Endothelial cell of umbilical vein (primary cell): ENCODE measurements around the gene EIF2A. TPM values are rescaled to one million over a fixed set of nuclear protein-coding genes. Genes with fewer than 3 reads are reported as not detected.

Source experiments
- BruUV-seq: library from RNA; stranded (reverse); fragments of 400-500 nt; replicated peaks from 2 replicates; lab custom pipeline; 2021; lab: Mats Ljungman, UMichigan
- CTCF ChIA-PET: fragments of 300-600, 350-600 bp; sonication (Branson Sonifier 250); formaldehyde crosslinking; loops from one replicate; lab custom pipeline; 2021; ENCODE audit warnings: antibody characterized with exemption, inconsistent platforms; lab: Charles Lee
- POLR2A ChIA-PET: fragments of 300-600, 350-600 bp; sonication (Branson Sonifier 250); formaldehyde crosslinking; loops from one replicate; lab custom pipeline; 2021; ENCODE audit warnings: antibody characterized with exemption, inconsistent platforms; lab: Charles Lee
- DNase-seq: peaks from one replicate; pipeline ENCODE4 v3.0.0-alpha.2; 2011; ENCODE audit warnings: low read depth, low spot score
- FAIRE-seq: peaks from 2 replicates; lab custom pipeline; 2011; peaks lifted over from hg19 to GRCh38; lab: Jason Lieb, UNC
- H2AFZ ChIP-seq: 2 replicates; pipeline ENCODE4 v1.6.0; 2012; ENCODE audit warnings: low read depth, low read length, control low read depth, inconsistent platforms
- H3K27ac ChIP-seq: 2 replicates; pipeline ENCODE4 v1.5.1; 2011; ENCODE audit warnings: low read depth, mild to moderate bottlenecking, control low read depth, low read length, moderate library complexity; ENCODE audit not compliant: insufficient read depth
- H3K27me3 ChIP-seq, 2 experiments: 2 replicates each; pipeline versions ENCODE4 v1.6.0 to v1.6.1; 2011; ENCODE audit warnings: low read length in 2 of 2, mixed read lengths in 1 of 2; ENCODE audit not compliant: control insufficient read depth in 2 of 2, insufficient read depth in 2 of 2
- H3K36me3 ChIP-seq, 2 experiments: 2 replicates in 1 of 2; 3 replicates in 1 of 2; pipeline ENCODE4 v1.5.1; 2011; ENCODE audit warnings: low read length in 2 of 2, mild to moderate bottlenecking in 1 of 2, moderate library complexity in 1 of 2; ENCODE audit not compliant: control insufficient read depth in 2 of 2, insufficient read depth in 2 of 2; ENCODE audit errors: extremely low read depth in 1 of 2
- H3K4me1 ChIP-seq: 3 replicates; pipeline ENCODE4 v1.5.1; 2011; ENCODE audit warnings: mild to moderate bottlenecking, low read length; ENCODE audit not compliant: control insufficient read depth, insufficient read depth; ENCODE audit errors: extremely low read depth
- H3K4me2 ChIP-seq: 2 replicates; pipeline ENCODE4 v1.6.1; 2011; ENCODE audit warnings: low read length, control low read depth, mixed read lengths; ENCODE audit not compliant: insufficient read depth
- H3K4me3 ChIP-seq, 3 experiments: fragments of 200-600 bp in 1 of 3; sonication (generic), shearing (Covaris generic) in 1 of 3; replicated peaks in 1 of 3; 2 replicates each; pipeline ENCODE4 v1.5.1; 2011 to 2016; ENCODE audit warnings: control low read depth in 3 of 3, low read length in 3 of 3, mild to moderate bottlenecking in 2 of 3, inconsistent platforms in 1 of 3, low read depth in 1 of 3, moderate library complexity in 1 of 3; ENCODE audit not compliant: insufficient read depth in 1 of 3
- H3K79me2 ChIP-seq: 2 replicates; pipeline ENCODE4 v1.6.0; 2012; ENCODE audit warnings: low read length, inconsistent platforms; ENCODE audit not compliant: control insufficient read depth, insufficient read depth
- H3K9ac ChIP-seq: replicated peaks from 2 replicates; pipeline ENCODE3; 2011; ENCODE audit warnings: low read length, control low read depth; ENCODE audit not compliant: insufficient read depth; ENCODE audit errors: extremely low read depth
- H3K9me1 ChIP-seq: replicated peaks from 3 replicates; pipeline ENCODE4 v1.6.0; 2011; ENCODE audit warnings: mild to moderate bottlenecking, low read length; ENCODE audit not compliant: control insufficient read depth, insufficient read depth; ENCODE audit errors: extremely low read depth
- H3K9me3 ChIP-seq: replicated peaks from 2 replicates; pipeline ENCODE4 v1.5.1; 2012; ENCODE audit warnings: low read length, inconsistent platforms; ENCODE audit not compliant: control insufficient read depth, insufficient read depth
- H4K20me1 ChIP-seq: replicated peaks from 2 replicates; pipeline ENCODE3; 2011; ENCODE audit warnings: mild to moderate bottlenecking, low read length; ENCODE audit not compliant: control insufficient read depth, insufficient read depth; ENCODE audit errors: extremely low read depth
- EZH2 ChIP-seq: IDR thresholded peaks from 2 replicates; pipeline ENCODE4 v1.6.1; 2012; ENCODE audit warnings: borderline replicate concordance, low read depth, mild to moderate bottlenecking, moderate library complexity, low read length, inconsistent platforms; ENCODE audit not compliant: severe bottlenecking
- FOS ChIP-seq: IDR thresholded peaks from 2 replicates; pipeline ENCODE4 v1.6.1; 2011; ENCODE audit warnings: mild to moderate bottlenecking, low read length, moderate library complexity, borderline replicate concordance; ENCODE audit not compliant: insufficient read depth
- GATA2 ChIP-seq: IDR thresholded peaks from 2 replicates; pipeline ENCODE4 v1.7.0; 2011; ENCODE audit warnings: low read depth, mild to moderate bottlenecking, moderate library complexity, mixed read lengths, low read length; ENCODE audit not compliant: insufficient read length, insufficient read depth
- MAX ChIP-seq: IDR thresholded peaks from 2 replicates; pipeline ENCODE4 v1.6.1; 2011; ENCODE audit not compliant: insufficient read depth, insufficient read length
- MYC ChIP-seq: IDR thresholded peaks from one replicate; pipeline ENCODE4 v1.6.1; 2011; ENCODE audit warnings: mild to moderate bottlenecking, low read depth, low read length
- POLR2A ChIP-seq: IDR thresholded peaks from 2 replicates; pipeline ENCODE4 v1.6.1; 2012; ENCODE audit warnings: low read depth, mild to moderate bottlenecking, control low read depth, low read length
- POLR2AphosphoS5 ChIP-seq: IDR thresholded peaks from 2 replicates; pipeline ENCODE4 v1.6.1; 2012; ENCODE audit warnings: low read depth, mild to moderate bottlenecking, control low read depth, low read length, moderate library complexity; ENCODE audit not compliant: insufficient read depth
- dilution Hi-C: fragments of 300-500 bp; cut with MboI; formaldehyde crosslinking; loops from one replicate; pipeline ENCODE4 v1.15.0; 2019; ENCODE audit warnings: low sequenced_read_pairs; ENCODE audit not compliant: extremely low pct_ligation_motif_present
- intact Hi-C: fragments of 100-400 bp; cut with micrococcal nuclease; formaldehyde crosslinking; loops from one replicate; pipeline ENCODE4 v1.10.0; 2022
- polyA plus RNA-seq, 4 experiments: library from polyadenylated mRNA; depleted of rRNA in 3 of 4; stranded (reverse) in 3 of 4; unstranded in 1 of 4; fragments of >200 nt; gene quantifications; 2 replicates each; pipeline versions ENCODE4 v1.2.1 to v1.2.3, GENCODE V29; 2011 to 2012; ENCODE audit warnings: missing spikeins in 1 of 4
- total RNA-seq: library from RNA; stranded (reverse); gene quantifications from 2 replicates; pipeline ENCODE4 v1.2.3, GENCODE V29; 2021

Gene EIF2A
- total and polyA plus RNA-seq, 2 donors (not counting 3 experiments of a cell fraction or from before 2014, with no cell fraction given): 85.2 to 97.6 TPM

GRCh38 chr3:150635526-150635925 lies 88.9 kb downstream of the EIF2A start:
- H3K27ac ChIP-seq: no peak overlapping the region
- H3K4me3 ChIP-seq: no peak overlapping the region
- dilution Hi-C loops (no loop called here), intact Hi-C loops (no loop called here)
- ChIA-PET CTCF (interaction anchor here (0.9 to 1.9 kb wide), 2 partner anchors 26 to 107 kb away, joined by 3 to 4 read pairs; no protein-coding TSS in a partner anchor), POLR2A (no interaction called here)
- BruUV-seq: no TSS peak
- H3K79me2 ChIP-seq: no peaks in the 10 kb centered on the region
- no peaks in the 10 kb centered on the region for H3K9me3 ChIP-seq
- H3K27me3 ChIP-seq: no peaks in the 10 kb centered on the region
- H4K20me1 ChIP-seq: no peaks in the 10 kb centered on the region
- no peak overlapping the region for H2AFZ ChIP-seq
- DNase-seq (peak; percentile 46), FAIRE-seq (no peak)
- H3K9ac ChIP-seq: no peak overlapping the region
- no peaks in the 10 kb centered on the region for H3K4me1 ChIP-seq
- H3K9me1 ChIP-seq: no peaks in the 10 kb centered on the region
- no peaks in the 10 kb centered on the region for H3K36me3 ChIP-seq
- no peak overlapping the region for H3K4me2 ChIP-seq
- no peak for TF ChIP-seq POLR2A
- TF ChIP-seq EZH2: no peak
- TF ChIP-seq MAX: no peak
- TF ChIP-seq POLR2AphosphoS5: no peak
- TF ChIP-seq MYC: no peak
- no peak for TF ChIP-seq GATA2
- no peak for TF ChIP-seq FOS

Other genes starting within 250 kb of the EIF2A start
- 43.9 and 50.9 TPM in 2 replicates for gene TSC22D2, start 138.5 kb upstream of the EIF2A start, total RNA-seq
- 5.9 and 7.6 TPM in 2 replicates for gene TSC22D2, start 138.5 kb upstream of the EIF2A start, polyA plus RNA-seq
- gene SERP1, start 291 bp upstream of the EIF2A start, total RNA-seq: 81.7 and 82.0 TPM in 2 replicates
- gene SERP1, start 291 bp upstream of the EIF2A start, polyA plus RNA-seq: 103 and 135 TPM in 2 replicates
- gene SELENOT, start 56.5 kb downstream of the EIF2A start, total RNA-seq: 89.2 and 103 TPM in 2 replicates
- 299 and 328 TPM in 2 replicates for gene SELENOT, start 56.5 kb downstream of the EIF2A start, polyA plus RNA-seq
- gene ERICH6, start 157.1 kb downstream of the EIF2A start, total RNA-seq: not detected in 2 replicates
- not detected in 2 replicates for gene ERICH6, start 157.1 kb downstream of the EIF2A start, polyA plus RNA-seq
- 16.0 and 16.7 TPM in 2 replicates for gene SIAH2, start 216.4 kb downstream of the EIF2A start, total RNA-seq
- gene SIAH2, start 216.4 kb downstream of the EIF2A start, polyA plus RNA-seq: 25.1 and 45.8 TPM in 2 replicates